Erythroblast (primary cell): ENCODE measurements around the gene CHRD.

Source experiments
- GATA1 ChIP-seq: IDR thresholded peaks from 2 replicates; pipeline ENCODE4 v1.6.1; 2011; ENCODE audit warnings: low read depth, mild to moderate bottlenecking, control low read depth, low read length, moderate library complexity
- POLR2A ChIP-seq: IDR thresholded peaks from 2 replicates; pipeline ENCODE4 v1.6.1; 2011; ENCODE audit warnings: mild to moderate bottlenecking, low read length

DNA sequence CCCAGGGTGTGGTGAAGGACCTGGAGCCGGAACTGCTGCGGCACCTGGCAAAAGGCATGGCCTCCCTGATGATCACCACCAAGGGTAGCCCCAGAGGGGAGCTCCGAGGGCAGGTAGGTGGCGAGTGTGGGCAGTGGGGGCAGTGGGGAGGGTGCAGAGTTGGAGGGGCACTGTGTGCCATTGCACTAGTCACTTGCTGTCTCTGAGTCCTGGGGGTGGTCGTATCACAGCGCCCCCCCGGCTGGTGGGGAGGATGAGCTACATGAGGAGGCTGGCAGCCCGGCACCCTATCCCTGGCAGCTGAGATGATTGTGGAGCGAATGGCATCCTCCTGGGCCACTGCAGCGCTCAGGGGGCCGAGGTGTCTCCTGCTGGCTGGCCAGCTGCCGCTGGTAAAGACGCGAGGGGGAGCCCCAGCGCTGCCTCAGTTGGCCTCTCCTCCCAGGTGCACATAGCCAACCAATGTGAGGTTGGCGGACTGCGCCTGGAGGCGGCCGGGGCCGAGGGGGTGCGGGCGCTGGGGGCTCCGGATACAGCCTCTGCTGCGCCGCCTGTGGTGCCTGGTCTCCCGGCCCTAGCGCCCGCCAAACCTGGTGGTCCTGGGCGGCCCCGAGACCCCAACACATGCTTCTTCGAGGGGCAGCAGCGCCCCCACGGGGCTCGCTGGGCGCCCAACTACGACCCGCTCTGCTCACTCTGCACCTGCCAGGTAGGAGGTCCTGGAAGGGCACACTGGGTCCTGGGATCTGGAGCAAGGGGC, 6.4 kb downstream of the CHRD start:
- TF ChIP-seq POLR2A, result no peak
- no peak for TF ChIP-seq GATA1
